ENCODE results near the gene LPP. TPM values are rescaled to one million over a fixed set of nuclear protein-coding genes. Genes with fewer than 3 reads are reported as not detected.

The LPP gene
- total RNA-seq, 1 experiment from 2014 or later: 54.0 TPM

DNA sequence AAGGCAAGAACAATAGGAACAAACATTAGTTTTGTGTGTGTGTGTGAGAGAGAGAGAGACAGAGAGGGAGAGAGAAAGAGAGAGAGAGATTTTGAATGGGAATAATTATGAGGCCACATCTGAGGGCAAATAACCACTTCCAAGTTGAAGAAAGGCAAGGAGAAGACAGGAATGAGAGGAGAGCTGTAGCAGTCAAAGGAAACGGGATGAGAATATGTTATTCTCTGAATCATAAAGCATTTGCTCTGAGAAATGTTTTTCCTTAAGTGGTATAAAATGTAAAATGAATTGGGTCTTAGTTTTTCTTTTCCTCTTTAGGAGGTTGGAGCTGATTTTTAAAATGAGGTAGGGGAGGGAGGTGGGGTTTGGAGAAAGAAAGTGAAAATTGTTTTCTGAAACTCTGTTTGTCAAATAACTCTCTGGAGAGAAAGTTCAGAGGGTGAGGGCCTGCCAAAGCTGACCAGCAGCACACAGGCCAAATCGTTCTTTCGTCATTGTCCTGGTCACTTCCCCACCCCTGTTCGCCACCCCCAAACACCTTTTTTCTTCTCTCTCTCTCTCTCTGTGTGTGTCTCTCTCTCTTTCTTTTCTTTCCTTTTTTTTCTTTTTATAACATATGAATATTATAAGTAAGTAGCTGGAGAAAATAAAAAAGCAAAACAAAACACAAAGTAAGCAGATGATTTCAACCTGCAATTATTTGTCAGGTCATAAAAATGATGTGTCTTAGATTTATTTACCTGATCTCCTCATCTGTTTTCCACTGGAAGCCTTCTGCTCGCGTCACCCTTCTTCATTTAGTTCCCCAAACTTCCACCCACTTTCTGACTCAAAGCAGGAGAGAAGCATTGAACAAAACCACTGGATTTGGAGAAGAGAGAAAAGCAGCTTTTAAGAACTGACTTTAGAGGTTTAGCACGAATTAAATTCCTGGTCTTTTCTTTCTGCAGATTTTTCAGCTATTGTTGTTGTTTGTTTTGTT, 110.6 kb downstream of the LPP start:
- H3K4me2 ChIP-seq (ENCODE audit: low read length): no peak overlapping the region
- peaks cover 17 to 45% of the 10 kb centered on the region in 2 experiments for H3K4me1 ChIP-seq (ENCODE audit: control insufficient read depth in 1 of 2, insufficient read depth in 2 of 2, low read length in 2 of 2)
- no peaks in the 10 kb centered on the region for H3K36me3 ChIP-seq (ENCODE audit: control insufficient read depth in 1 of 2, insufficient read depth in 2 of 2, low read length in 2 of 2)
- H3K9me2 ChIP-seq (ENCODE audit: insufficient read depth): no peaks in the 10 kb centered on the region
- ATAC-seq (no peak), DNase-seq (ENCODE audit: low read depth, low spot score) (no peak)
- ChIA-PET CTCF (no interaction called here), POLR2A (no interaction called here), RAD21 (ENCODE audit: low non-redundant PET in 1 of 2, low total read pairs in 2 of 2, uncharacterized antibody in 2 of 2, unreplicated experiment in 2 of 2) (no interaction called here)
- no TSS peak for BruUV-seq (replicated peaks)
- no peaks in the 10 kb centered on the region for H3K27me3 ChIP-seq (ENCODE audit: insufficient read depth, low read length)
- no peaks in the 10 kb centered on the region for H4K20me1 ChIP-seq (ENCODE audit: insufficient read depth)
- no peaks in the 10 kb centered on the region for H3K9me3 ChIP-seq (ENCODE audit: control insufficient read depth in 1 of 2, insufficient read depth in 1 of 2, low read depth in 1 of 2, low read length in 2 of 2)
- TF ChIP-seq JUND (IDR thresholded peaks at IDR 0.05): no peak
- no peak for TF ChIP-seq EZH2phosphoT487 (IDR thresholded peaks at IDR 0.05; ENCODE audit: borderline replicate concordance)
- no peak for TF ChIP-seq SIN3A (IDR thresholded peaks at IDR 0.05; ENCODE audit: low read depth)
- TF ChIP-seq, protein P1, sequence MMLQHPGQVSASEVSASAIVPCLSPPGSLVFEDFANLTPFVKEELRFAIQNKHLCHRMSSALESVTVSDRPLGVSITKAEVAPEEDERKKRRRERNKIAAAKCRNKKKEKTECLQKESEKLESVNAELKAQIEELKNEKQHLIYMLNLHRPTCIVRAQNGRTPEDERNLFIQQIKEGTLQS (IDR thresholded peaks at IDR 0.05): no peak
- no peak for TF ChIP-seq TCF7L2 (IDR thresholded peaks at IDR 0.05; ENCODE audit: borderline replicate concordance, extremely low read depth, insufficient read depth, insufficient read length)
- TF ChIP-seq, protein P2, sequence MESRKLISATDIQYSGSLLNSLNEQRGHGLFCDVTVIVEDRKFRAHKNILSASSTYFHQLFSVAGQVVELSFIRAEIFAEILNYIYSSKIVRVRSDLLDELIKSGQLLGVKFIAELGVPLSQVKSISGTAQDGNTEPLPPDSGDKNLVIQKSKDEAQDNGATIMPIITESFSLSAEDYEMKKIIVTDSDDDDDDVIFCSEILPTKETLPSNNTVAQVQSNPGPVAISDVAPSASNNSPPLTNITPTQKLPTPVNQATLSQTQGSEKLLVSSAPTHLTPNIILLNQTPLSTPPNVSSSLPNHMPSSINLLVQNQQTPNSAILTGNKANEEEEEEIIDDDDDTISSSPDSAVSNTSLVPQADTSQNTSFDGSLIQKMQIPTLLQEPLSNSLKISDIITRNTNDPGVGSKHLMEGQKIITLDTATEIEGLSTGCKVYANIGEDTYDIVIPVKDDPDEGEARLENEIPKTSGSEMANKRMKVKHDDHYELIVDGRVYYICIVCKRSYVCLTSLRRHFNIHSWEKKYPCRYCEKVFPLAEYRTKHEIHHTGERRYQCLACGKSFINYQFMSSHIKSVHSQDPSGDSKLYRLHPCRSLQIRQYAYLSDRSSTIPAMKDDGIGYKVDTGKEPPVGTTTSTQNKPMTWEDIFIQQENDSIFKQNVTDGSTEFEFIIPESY (IDR thresholded peaks at IDR 0.05; ENCODE audit: extremely low read depth, insufficient replicate concordance, low read length): no peak
- no peak for TF ChIP-seq FOSL1 (IDR thresholded peaks at IDR 0.05; ENCODE audit: low read depth)
- no peak for TF ChIP-seq ZNF274 (IDR thresholded peaks at IDR 0.05; ENCODE audit: low read depth, low read length)
- TF ChIP-seq POLR2A (IDR thresholded peaks at IDR 0.05; ENCODE audit: borderline replicate concordance, extremely low read depth, insufficient read depth, insufficient read length): no peak
- no peak for TF ChIP-seq CBX3 (IDR thresholded peaks at IDR 0.05; ENCODE audit: low read depth)
- TF ChIP-seq EGR1 (IDR thresholded peaks at IDR 0.05; ENCODE audit: low read depth): no peak
- TF ChIP-seq YY1 (IDR thresholded peaks at IDR 0.05; ENCODE audit: extremely low read depth, insufficient replicate concordance, low read depth, low read length): no peak
- no peak for TF ChIP-seq SRF (IDR thresholded peaks at IDR 0.05; ENCODE audit: low read depth)
- intact Hi-C loops (cut with micrococcal nuclease): no loop called here
- no peak overlapping the region for H3K27ac ChIP-seq (ENCODE audit: low read depth, low read length)
- no peak overlapping the region for H3K4me3 ChIP-seq (replicated peaks in 1 of 2; ENCODE audit: low read depth in 1 of 2, low read length in 2 of 2)
- H3K9ac ChIP-seq (ENCODE audit: low read length): no peak overlapping the region
- no peak overlapping the region for H2AFZ ChIP-seq (ENCODE audit: low read depth, low read length, poor library complexity, severe bottlenecking)
- H3K79me2 ChIP-seq (ENCODE audit: insufficient read depth, low read length): peaks cover 5% of the 10 kb centered on the region; the same call in 1 of the 2 replicates
